ENCODE data around the gene SERPINB12.

The SERPINB12 gene

DNA sequence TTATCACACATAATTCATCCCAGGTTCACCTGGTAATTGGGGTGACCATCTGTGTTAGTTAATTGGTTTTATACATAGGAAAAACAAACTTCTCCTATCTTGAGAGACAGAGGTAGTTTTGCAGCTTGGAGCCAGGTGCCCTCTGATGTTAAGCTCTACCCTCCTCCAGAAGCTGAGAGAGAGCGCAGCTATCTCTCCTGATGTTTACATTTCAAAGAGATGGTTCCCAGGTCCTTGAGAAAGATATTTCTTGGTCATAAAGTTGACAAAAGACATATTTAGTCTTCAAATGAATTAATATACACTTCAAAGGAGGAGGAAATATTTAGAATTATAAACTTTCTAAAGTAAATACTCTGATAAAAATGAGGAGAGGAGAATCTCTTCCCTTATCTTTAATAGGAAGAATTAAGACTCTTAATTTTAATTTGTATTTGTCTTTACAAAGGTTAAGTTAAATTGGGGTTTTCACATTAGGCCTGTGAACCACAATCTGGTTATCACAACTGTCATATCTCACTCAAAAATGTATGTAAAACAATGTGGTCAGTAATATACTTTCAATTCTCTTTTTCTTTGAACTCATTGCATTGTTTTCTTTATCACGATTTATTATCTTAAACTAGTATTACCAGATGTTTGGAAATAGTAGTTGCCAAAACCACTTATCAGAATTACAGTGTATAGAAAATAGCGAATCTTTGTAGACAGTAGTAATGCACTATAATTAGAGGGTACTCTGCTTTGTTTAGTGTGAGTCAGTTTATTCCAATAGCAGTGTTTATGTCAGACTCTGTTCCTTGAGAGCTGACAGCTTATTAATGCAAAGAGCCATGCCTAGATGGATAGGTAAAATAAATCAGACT lies 75.1 kb downstream of the SERPINB12 start:
- no peak for TF ChIP-seq FOXP2 (optimal IDR thresholded peaks at IDR 0.05; ENCODE audit: borderline replicate concordance, extremely low read depth, extremely low read length, insufficient read depth)
- no peak for TF ChIP-seq SIN3A (IDR thresholded peaks at IDR 0.05; ENCODE audit: borderline replicate concordance, insufficient read depth, low read length)
- TF ChIP-seq POLR2AphosphoS5 (IDR thresholded peaks at IDR 0.05; ENCODE audit: low read depth, low read length) = no peak
- TF ChIP-seq, protein P1, sequence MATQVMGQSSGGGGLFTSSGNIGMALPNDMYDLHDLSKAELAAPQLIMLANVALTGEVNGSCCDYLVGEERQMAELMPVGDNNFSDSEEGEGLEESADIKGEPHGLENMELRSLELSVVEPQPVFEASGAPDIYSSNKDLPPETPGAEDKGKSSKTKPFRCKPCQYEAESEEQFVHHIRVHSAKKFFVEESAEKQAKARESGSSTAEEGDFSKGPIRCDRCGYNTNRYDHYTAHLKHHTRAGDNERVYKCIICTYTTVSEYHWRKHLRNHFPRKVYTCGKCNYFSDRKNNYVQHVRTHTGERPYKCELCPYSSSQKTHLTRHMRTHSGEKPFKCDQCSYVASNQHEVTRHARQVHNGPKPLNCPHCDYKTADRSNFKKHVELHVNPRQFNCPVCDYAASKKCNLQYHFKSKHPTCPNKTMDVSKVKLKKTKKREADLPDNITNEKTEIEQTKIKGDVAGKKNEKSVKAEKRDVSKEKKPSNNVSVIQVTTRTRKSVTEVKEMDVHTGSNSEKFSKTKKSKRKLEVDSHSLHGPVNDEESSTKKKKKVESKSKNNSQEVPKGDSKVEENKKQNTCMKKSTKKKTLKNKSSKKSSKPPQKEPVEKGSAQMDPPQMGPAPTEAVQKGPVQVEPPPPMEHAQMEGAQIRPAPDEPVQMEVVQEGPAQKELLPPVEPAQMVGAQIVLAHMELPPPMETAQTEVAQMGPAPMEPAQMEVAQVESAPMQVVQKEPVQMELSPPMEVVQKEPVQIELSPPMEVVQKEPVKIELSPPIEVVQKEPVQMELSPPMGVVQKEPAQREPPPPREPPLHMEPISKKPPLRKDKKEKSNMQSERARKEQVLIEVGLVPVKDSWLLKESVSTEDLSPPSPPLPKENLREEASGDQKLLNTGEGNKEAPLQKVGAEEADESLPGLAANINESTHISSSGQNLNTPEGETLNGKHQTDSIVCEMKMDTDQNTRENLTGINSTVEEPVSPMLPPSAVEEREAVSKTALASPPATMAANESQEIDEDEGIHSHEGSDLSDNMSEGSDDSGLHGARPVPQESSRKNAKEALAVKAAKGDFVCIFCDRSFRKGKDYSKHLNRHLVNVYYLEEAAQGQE (IDR thresholded peaks at IDR 0.05; ENCODE audit: insufficient read depth in 1 of 2, low read depth in 2 of 2, low read length in 2 of 2) = no peak
- TF ChIP-seq TAF1 (IDR thresholded peaks at IDR 0.05; ENCODE audit: borderline replicate concordance, insufficient read depth, low read length) = no peak

GRCh38 chr18:63617915-63618234 lies 75.7 kb downstream of the SERPINB12 start:
- TF ChIP-seq FOXP2 (optimal IDR thresholded peaks at IDR 0.05; ENCODE audit: borderline replicate concordance, extremely low read depth, extremely low read length, insufficient read depth) (no peak), TAF1 (IDR thresholded peaks at IDR 0.05; ENCODE audit: borderline replicate concordance, insufficient read depth, low read length) (no peak), POLR2AphosphoS5 (IDR thresholded peaks at IDR 0.05; ENCODE audit: low read depth, low read length) (no peak)
- TF ChIP-seq, protein P1 (IDR thresholded peaks at IDR 0.05; ENCODE audit: insufficient read depth in 1 of 2, low read depth in 2 of 2, low read length in 2 of 2) = no peak
